Osteoblast (primary cell): ENCODE results near the gene ZNF784. TPM values are rescaled to one million over a fixed set of nuclear protein-coding genes. Genes with fewer than 3 reads are reported as not detected.
A peak's percentile ranks its signal among the peaks of the same experiment; 100 is the strongest.

Experiments
- DNase-seq: peaks from one replicate; pipeline ENCODE4 v3.0.0; 2011; ENCODE audit warnings: low spot score, mixed read lengths; ENCODE audit not compliant: insufficient read length; ENCODE audit errors: missing footprints
- H2AFZ ChIP-seq: 2 replicates; pipeline ENCODE4 v1.6.0; 2011; ENCODE audit warnings: mild to moderate bottlenecking, low read length
- H3K27ac ChIP-seq: 2 replicates; pipeline ENCODE4 v1.5.1; 2011; ENCODE audit warnings: mild to moderate bottlenecking, low read depth, low read length, moderate library complexity
- H3K27me3 ChIP-seq: 2 replicates; pipeline ENCODE4 v1.6.0; 2012; ENCODE audit warnings: mild to moderate bottlenecking, control low read depth, inconsistent platforms, low read length, moderate library complexity; ENCODE audit not compliant: insufficient read depth
- H3K36me3 ChIP-seq: 2 replicates; pipeline ENCODE4 v1.5.1; 2011; ENCODE audit warnings: mild to moderate bottlenecking, low read length, control low read depth, moderate library complexity; ENCODE audit not compliant: insufficient read depth
- H3K4me1 ChIP-seq: 2 replicates; pipeline ENCODE4 v1.5.1; 2011; ENCODE audit warnings: mild to moderate bottlenecking, low read length, control low read depth, moderate library complexity; ENCODE audit not compliant: insufficient read depth
- H3K4me2 ChIP-seq: 2 replicates; pipeline ENCODE4 v1.6.0; 2011; ENCODE audit warnings: mild to moderate bottlenecking, low read length; ENCODE audit not compliant: insufficient read depth
- H3K4me3 ChIP-seq: fragments of 200-600 bp; sonication (generic); 3 replicates; pipeline ENCODE4 v1.5.1; 2012; ENCODE audit warnings: mild to moderate bottlenecking, low read length, inconsistent platforms; ENCODE audit not compliant: insufficient read depth
- H3K79me2 ChIP-seq: 2 replicates; pipeline ENCODE4 v1.6.0; 2012; ENCODE audit warnings: mild to moderate bottlenecking, low read length, control low read depth, inconsistent platforms; ENCODE audit not compliant: insufficient read depth
- H3K9me3 ChIP-seq: 2 replicates; pipeline ENCODE4 v1.5.1; 2011; ENCODE audit warnings: low read depth, low read length, control low read depth
- H4K20me1 ChIP-seq: 2 replicates; pipeline ENCODE4 v1.6.0; 2012; ENCODE audit warnings: mild to moderate bottlenecking, low read length, control low read depth; ENCODE audit not compliant: insufficient read depth
- total RNA-seq: library from RNA; depleted of rRNA; stranded (reverse); fragments of >200 nt; gene quantifications from 2 replicates; pipeline ENCODE4 v1.2.3, GENCODE V29; 2012
- TF ChIP-seq, protein P1 (sequence below): IDR thresholded peaks from 2 replicates; pipeline ENCODE4 v1.5.1; 2011; ENCODE audit warnings: mild to moderate bottlenecking, low read depth, low read length, moderate library complexity; ENCODE audit errors: extremely low read depth

ZNF784 gene
- total RNA-seq, 1 donor: 8.7 TPM

DNA sequence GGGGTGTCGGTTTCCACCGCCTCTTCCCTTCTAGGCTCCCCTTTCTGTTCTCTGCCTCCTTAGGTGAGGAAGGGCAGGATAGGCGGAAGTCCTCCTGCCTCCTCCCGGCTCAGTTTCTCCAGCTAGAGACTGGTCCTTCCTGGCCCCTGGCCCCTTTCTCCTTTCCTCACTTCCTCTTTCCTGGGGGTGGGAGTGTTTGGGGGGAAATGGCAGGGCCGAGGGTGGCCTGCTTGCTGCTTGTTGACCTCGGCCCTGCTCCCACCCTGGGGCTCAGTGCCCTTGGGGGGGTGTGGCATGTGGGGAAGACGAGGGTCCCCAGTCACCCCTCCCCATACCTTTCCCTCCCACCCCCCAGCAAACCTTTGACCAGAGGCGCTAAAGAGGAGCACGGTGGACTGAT is 35.5 kb upstream of the ZNF784 start:
- Histone ChIP-seq H3K9me3 (no peaks in the 10 kb centered on the region), H3K27me3 (no peaks in the 10 kb centered on the region), H3K4me2 (no peak overlapping the region), H3K36me3 (peaks cover 42% of the 10 kb centered on the region), H3K27ac (no peak overlapping the region), H4K20me1 (peaks cover 79% of the 10 kb centered on the region), H3K4me3 (no peak overlapping the region), H3K79me2 (peaks cover 97% of the 10 kb centered on the region), H3K4me1 (peaks cover 30% of the 10 kb centered on the region), H2AFZ (no peak overlapping the region)
- TF ChIP-seq, protein P1, sequence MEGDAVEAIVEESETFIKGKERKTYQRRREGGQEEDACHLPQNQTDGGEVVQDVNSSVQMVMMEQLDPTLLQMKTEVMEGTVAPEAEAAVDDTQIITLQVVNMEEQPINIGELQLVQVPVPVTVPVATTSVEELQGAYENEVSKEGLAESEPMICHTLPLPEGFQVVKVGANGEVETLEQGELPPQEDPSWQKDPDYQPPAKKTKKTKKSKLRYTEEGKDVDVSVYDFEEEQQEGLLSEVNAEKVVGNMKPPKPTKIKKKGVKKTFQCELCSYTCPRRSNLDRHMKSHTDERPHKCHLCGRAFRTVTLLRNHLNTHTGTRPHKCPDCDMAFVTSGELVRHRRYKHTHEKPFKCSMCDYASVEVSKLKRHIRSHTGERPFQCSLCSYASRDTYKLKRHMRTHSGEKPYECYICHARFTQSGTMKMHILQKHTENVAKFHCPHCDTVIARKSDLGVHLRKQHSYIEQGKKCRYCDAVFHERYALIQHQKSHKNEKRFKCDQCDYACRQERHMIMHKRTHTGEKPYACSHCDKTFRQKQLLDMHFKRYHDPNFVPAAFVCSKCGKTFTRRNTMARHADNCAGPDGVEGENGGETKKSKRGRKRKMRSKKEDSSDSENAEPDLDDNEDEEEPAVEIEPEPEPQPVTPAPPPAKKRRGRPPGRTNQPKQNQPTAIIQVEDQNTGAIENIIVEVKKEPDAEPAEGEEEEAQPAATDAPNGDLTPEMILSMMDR: no peak
- DNase-seq: no peak

DNA sequence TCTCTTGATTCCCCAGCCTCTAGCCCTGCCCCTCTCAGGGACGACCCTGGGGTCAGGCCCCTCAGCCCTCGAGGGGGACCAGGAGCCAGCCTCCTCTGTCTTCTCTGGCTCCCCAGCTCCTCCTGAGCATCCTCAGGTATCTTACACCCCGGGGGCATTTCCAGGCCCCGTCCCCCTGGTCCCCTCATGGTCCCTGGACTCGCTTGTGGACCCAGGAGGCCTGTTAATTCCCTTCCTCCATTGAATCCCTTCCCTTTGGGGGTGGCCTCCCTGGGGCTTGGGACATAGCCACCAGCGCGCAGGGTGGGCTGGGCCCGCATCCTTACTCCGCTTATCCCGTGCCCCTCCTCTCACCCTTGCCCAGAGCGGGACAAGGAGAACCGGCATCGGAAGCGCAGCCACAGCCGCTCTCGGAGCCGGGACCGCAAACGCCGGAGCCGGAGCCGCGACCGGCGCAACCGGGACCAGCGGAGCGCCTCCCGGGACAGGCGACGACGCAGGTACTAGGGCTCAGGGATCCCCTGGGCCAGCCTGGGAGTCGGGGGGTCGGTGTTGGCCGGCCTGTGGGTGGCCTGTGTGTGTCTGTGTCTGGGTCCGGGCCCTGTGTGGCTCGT is 34.6 kb upstream of the ZNF784 start:
- DNase-seq: peak; percentile 23
- Histone ChIP-seq H2AFZ (no peak overlapping the region), H3K27me3 (no peaks in the 10 kb centered on the region), H3K4me1 (peaks cover 30% of the 10 kb centered on the region), H3K4me2 (no peak overlapping the region), H3K4me3 (no peak overlapping the region), H3K9me3 (no peaks in the 10 kb centered on the region), H4K20me1 (peaks cover 72% of the 10 kb centered on the region), H3K79me2 (peaks cover 89% of the 10 kb centered on the region), H3K36me3 (peaks cover 34% of the 10 kb centered on the region), H3K27ac (peak overlapping the region; percentile 56)
- TF ChIP-seq, protein P1: no peak

DNA sequence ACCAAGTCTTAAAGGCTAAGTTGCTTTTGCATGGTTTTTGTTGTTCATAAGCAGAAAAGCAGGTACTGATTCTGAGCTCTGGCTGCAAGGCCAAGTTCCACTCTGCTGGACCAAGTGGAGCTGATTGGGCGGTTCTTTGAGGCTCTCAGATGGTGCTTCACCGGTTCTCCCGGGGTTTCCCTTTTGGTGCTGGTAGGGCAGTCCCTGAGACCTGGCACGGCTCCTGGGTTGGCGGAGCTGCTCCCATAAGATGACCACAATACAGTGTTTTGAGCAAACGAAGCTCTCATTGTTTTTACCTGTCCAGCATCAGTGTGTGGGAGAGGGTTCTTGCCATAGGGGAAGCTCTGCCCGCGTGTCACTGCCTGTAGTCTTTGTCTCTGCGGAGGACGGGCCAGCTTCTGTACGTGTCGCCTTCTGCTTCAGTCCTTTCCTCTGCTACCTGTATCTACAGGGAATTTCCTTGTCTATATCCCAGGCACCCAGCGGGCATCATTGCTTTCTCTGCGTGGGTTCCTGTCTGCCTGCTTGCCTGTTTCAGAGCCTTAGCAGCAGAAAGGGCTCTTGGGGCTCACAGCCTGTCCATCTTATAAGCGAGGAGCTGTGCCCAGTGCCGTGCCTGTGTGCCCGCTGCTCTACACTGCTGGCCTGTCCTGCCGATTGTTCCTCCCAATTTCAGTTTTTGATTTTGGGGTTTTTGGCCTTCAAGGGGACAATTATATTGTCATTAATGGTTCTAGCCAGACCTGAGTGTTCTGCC is 32.8 kb upstream of the ZNF784 start:
- no peaks in the 10 kb centered on the region for H3K27me3 ChIP-seq
- DNase-seq: peak; percentile 86
- TF ChIP-seq, protein P1: no peak
- H2AFZ ChIP-seq: no peak overlapping the region
- peaks cover 57% of the 10 kb centered on the region for H4K20me1 ChIP-seq
- H3K36me3 ChIP-seq: peaks cover 18% of the 10 kb centered on the region
- no peaks in the 10 kb centered on the region for H3K9me3 ChIP-seq
- peak overlapping the region; percentile 97 for H3K4me3 ChIP-seq
- peaks cover 30% of the 10 kb centered on the region for H3K4me1 ChIP-seq
- H3K4me2 ChIP-seq: peak overlapping the region; percentile 98
- peaks cover 72% of the 10 kb centered on the region for H3K79me2 ChIP-seq
- peak overlapping the region; percentile 43 for H3K27ac ChIP-seq

DNA sequence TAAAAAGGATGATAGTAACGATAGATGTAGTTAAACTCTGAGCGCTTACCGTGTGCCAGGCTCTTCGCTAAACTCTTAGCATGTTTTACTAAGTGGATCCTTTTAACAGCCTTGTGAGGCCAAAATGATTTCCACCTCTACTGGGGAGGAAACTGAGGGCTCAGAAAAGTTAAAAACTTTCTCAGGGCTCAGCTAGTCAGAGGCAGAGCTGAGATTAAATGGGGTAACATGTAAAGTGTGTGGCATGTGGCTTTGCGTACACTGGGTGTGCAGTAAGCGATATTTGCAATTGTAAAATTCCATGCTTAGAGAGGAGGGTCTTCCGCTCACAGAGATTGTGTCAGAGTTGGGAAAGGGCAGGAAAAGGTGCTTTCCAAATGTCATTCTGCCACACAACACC is 32.2 kb upstream of the ZNF784 start:
- peaks cover 66% of the 10 kb centered on the region for H3K79me2 ChIP-seq
- peaks cover 12% of the 10 kb centered on the region for H3K36me3 ChIP-seq
- no peaks in the 10 kb centered on the region for H3K27me3 ChIP-seq
- H3K9me3 ChIP-seq: no peaks in the 10 kb centered on the region
- H2AFZ ChIP-seq: no peak overlapping the region
- H3K4me1 ChIP-seq: peaks cover 30% of the 10 kb centered on the region
- H3K4me2 ChIP-seq: peak overlapping the region; percentile 98
- H3K4me3 ChIP-seq: peak overlapping the region; percentile 97
- peak overlapping the region; percentile 43 for H3K27ac ChIP-seq
- peaks cover 53% of the 10 kb centered on the region for H4K20me1 ChIP-seq
- TF ChIP-seq, protein P1: no peak
- peak; percentile 68 for DNase-seq
